Subcutaneous adipose tissue (tissue), 4 donors: ENCODE measurements around the gene ZNF829. TPM values are rescaled to one million over a fixed set of nuclear protein-coding genes. Genes with fewer than 3 reads are reported as not detected.

ENCODE experiments used
- total RNA-seq, 4 donors: library from RNA; depleted of rRNA; stranded (reverse); fragments of >200 nt; gene quantifications; one replicate each; pipeline ENCODE4 v1.1.0, GENCODE V29; 2016
- TF ChIP-seq, protein P1 (sequence below): fragments of 450-650 bp; IDR thresholded peaks from one replicate; pipeline ENCODE4 v1.5.1; 2016; ENCODE audit warnings: low read depth, mild to moderate bottlenecking, control low read depth, antibody characterized with exemption, moderate library complexity

The ZNF829 gene
- total RNA-seq = 1 to 10 TPM; 2.3 to 4.1 (median 3.3) TPM

DNA sequence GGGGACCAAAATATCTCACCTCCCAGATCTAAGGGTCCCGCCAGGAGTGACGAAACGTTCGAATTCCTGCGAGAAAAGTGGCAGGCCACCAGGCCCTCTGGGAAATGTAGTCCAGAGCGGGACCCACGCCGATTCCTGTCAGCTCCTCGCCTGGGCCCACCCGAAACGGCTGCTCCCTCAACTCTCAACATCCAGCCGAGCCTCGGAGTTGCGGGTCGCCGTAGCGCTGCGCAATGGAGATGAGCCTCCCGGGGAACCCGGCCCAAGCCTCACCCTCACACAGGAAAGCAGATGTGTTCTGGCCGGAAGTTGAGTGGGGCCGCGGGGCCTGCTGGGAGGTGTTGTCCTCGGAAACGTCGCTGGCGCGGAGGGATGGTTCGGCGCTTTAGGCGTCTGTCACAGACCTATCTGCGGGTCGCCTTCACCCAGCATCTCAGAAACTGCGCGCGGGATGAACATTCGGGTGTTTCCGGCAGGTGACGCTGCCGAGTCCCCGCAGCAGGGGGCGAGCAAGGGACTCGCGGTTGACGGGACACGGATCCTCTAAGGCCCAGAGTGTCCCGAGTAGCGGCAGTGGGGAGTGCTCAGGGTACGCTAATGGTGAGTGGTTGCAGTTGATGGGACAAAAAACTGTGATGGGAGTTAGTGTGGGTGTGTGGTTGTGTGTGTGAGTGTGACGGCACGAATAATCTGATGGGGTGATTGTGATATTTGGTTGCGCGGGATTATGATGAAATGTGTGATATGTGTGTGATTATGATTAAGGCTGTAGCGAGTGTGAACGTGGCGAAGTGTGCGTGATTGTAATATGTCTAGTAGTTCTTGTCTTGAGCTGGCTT is at the start of gene ZNF829, which contains the start of gene ZNF568:
TSS of gene ZNF829 (minus strand) at position 300 of the 839 bp plus-strand sequence. CDS start 1,124 bp downstream, outside the sequence.
TSS of gene ZNF568 (plus strand) at position 341 of the 839 bp plus-strand sequence. CDS start 6,439 bp downstream, outside the sequence.
- TF ChIP-seq, protein P1, sequence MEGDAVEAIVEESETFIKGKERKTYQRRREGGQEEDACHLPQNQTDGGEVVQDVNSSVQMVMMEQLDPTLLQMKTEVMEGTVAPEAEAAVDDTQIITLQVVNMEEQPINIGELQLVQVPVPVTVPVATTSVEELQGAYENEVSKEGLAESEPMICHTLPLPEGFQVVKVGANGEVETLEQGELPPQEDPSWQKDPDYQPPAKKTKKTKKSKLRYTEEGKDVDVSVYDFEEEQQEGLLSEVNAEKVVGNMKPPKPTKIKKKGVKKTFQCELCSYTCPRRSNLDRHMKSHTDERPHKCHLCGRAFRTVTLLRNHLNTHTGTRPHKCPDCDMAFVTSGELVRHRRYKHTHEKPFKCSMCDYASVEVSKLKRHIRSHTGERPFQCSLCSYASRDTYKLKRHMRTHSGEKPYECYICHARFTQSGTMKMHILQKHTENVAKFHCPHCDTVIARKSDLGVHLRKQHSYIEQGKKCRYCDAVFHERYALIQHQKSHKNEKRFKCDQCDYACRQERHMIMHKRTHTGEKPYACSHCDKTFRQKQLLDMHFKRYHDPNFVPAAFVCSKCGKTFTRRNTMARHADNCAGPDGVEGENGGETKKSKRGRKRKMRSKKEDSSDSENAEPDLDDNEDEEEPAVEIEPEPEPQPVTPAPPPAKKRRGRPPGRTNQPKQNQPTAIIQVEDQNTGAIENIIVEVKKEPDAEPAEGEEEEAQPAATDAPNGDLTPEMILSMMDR = no peak

DNA sequence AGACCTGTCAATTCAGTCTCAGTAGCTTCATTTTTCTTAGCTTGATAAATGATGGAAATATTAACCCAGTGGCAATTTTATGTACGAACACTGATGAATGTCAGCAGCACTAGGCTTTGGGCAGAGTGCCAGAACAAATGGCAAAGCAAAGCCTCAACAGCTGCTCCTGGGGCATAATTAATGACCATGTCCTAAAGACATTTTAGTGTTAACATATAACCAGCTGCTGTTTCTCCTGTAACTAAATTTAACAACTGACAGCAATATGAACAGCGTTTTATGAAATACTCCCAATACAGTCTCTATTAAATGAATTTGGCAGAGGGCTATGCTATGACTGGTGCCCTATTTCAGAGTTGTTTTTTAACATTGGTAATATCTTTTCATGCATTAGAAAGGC is 47.2 kb upstream of the ZNF829 start:
- TF ChIP-seq, protein P1 = no peak

DNA sequence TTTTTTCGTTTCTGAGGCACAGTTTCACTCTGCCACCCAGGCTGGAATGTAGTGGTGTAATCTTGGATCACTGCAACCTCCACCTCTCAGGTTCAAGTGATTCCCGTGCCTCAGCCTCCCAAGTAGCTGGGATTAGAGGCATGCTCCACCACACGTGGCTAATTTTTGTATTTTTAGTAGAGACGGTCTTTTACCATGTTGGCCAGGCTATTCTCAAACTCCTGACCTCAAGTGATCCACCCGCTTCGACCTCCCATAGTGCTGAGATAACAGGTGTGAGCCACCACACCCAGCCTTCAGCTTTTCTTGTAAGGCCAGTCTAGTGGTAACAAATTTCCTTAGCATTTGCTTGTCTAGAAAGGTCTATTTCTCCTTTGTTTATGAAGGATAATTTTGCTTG is 46.3 kb upstream of the ZNF829 start:
- TF ChIP-seq, protein P1 = no peak

DNA sequence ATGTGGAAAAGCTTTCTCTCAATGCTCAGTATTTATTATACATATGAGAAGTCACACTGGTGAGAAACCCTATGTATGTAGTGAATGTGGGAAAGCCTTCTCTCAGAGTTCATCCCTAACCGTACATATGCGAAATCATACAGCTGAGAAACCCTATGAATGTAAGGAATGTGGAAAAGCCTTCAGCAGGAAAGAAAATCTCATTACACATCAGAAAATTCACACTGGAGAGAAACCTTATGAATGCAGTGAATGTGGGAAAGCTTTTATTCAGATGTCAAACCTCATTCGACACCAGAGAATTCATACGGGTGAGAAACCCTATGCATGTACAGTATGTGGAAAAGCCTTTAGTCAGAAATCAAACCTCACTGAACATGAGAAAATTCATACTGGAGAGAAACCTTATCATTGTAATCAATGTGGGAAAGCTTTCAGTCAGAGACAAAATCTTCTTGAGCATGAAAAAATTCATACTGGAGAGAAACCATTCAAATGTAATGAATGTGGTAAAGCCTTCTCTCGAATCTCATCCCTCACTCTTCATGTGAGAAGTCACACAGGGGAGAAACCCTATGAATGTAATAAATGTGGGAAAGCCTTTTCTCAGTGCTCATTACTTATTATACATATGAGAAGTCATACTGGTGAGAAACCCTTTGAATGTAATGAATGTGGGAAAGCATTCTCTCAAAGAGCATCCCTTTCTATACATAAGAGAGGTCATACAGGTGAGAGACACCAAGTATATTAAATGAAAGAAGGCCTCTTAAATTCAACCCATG is 34.4 kb upstream of the ZNF829 start:
- TF ChIP-seq, protein P1 = no peak

DNA sequence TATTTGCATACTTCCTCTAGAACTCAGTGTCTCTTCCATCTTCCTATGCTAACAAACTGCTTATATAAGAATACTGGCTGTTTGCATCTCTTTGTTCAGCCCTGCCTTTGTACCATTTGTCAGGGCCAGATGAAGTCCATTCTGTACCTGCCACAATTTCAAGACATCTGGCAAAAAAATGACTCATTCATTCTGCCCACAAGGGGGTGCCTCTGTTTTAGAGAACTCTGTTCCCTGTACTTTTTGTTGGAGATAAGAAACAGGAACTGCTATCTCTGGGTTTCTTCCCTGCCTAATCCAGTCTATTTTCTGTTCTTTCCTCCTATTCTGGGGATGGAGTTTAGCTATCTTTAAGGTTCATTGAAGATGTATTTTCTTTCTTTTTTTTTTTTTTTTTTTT is 23.1 kb upstream of the ZNF829 start:
- TF ChIP-seq, protein P1 = no peak

DNA sequence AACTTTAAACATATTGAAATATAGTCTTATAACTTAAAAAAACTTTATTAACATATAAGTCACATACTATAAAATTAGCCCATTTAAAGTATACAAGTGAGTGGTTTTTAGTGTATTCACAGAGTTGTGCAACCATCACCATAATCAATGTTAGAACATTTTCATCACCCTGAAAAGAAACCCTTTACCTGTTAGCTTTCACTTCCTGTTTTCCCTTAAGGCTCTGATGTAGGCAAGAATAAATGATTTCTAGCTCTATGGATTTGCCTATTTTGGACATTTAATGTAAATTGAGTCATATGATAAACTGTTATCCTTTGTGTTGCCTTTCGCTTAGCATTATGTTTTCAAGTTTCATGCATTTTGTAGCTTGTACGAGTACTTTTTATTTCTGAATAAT is 15.6 kb upstream of the ZNF829 start:
- TF ChIP-seq, protein P1 = no peak

DNA sequence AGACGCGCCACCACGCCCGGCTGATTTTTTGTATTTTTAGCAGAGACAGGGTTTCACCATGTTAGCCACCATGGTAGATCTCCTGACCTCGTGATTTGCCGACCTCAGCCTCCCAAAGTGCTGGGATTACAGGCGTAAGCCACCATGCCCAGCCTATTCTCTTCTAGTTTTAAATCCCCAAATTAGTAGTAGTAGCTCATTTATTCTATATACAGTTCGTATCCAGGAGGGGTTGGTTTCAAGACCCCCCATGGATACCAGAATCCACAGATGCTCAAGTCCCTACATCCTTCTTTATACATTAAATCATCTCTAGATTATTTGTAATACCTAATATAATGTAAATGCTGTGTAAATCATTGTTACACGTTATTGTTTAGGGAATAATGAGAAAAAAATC is 2.0 kb upstream of the ZNF829 start:
- TF ChIP-seq, protein P1 = no peak
